SK-N-MC (cell line): Measurements from ENCODE around the gene PIK3R1.
A peak's percentile ranks its signal among the peaks of the same experiment; 100 is the strongest.

ENCODE experiments used
- DNase-seq: peaks from one replicate; pipeline ENCODE4 v3.0.0-alpha.2; 2011; ENCODE audit warnings: low read depth, low spot score
- H3K27ac ChIP-seq: fragments of 200-600 bp; sonication (generic); 2 replicates; pipeline ENCODE4 v1.5.1; 2016; ENCODE audit warnings: mixed run types
- H3K36me3 ChIP-seq: fragments of 200-600 bp; sonication (generic); 2 replicates; pipeline ENCODE4 v1.6.1; 2017; ENCODE audit warnings: antibody characterized with exemption, low read length, mixed read lengths; ENCODE audit not compliant: insufficient read depth
- H3K4me3 ChIP-seq: fragments of 200-600 bp; sonication (generic); 2 replicates; pipeline ENCODE4 v1.5.1; 2016
- H3K9ac ChIP-seq: fragments of 200-600 bp; sonication (generic); 2 replicates; pipeline ENCODE4 v1.8.0; 2017; ENCODE audit warnings: mixed run types, mixed read lengths; ENCODE audit not compliant: insufficient read length
- H3K9me3 ChIP-seq: fragments of 200-600 bp; sonication (generic); 2 replicates; pipeline ENCODE4 v1.6.1; 2017; ENCODE audit warnings: low read depth, mild to moderate bottlenecking, antibody characterized with exemption, low read length, moderate library complexity, mixed read lengths
- EZH2 ChIP-seq: fragments of 200-600 bp; sonication (generic); IDR thresholded peaks from one replicate; pipeline ENCODE4 v1.6.1; 2017; ENCODE audit warnings: antibody characterized with exemption
- FOXP2 ChIP-seq: optimal IDR thresholded peaks from 2 replicates; pipeline ENCODE3; 2011; ENCODE audit warnings: mild to moderate bottlenecking, moderate library complexity; ENCODE audit not compliant: insufficient read depth; ENCODE audit errors: extremely low read length, control extremely low read depth
- POLR2AphosphoS5 ChIP-seq: IDR thresholded peaks from 2 replicates; pipeline ENCODE4 v1.6.1; 2012; ENCODE audit warnings: mild to moderate bottlenecking, low read depth, low read length, borderline replicate concordance

PIK3R1 gene

DNA sequence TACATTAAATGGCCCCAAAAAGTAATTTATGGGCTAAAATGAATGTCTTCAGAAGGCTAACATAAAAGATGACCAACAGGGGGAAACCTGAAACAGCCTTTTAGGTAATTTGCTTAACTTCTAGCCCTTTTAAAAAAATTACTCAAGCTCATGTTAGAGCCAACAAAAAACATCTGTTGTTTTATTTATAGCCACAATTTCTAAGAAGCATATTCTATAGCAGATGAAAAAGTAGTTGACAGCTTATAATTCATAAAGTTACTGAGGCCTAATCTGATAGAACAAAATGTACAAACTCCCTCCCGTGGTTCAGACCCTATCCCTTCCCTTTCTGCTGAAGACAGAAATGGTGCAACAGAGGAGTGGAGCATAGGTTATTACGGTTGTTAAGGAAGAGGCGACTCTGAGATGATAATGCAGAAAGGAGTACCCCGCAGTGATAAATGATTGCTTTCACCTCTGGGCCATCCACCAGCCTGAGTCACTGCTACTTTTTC, 46.1 kb downstream of the PIK3R1 start:
- no peak overlapping the region for H3K4me3 ChIP-seq
- no peak for TF ChIP-seq POLR2AphosphoS5
- no peak for TF ChIP-seq FOXP2
- TF ChIP-seq EZH2 = no peak
- peaks cover 28% of the 10 kb centered on the region for H3K36me3 ChIP-seq
- H3K9me3 ChIP-seq = no peaks in the 10 kb centered on the region
- H3K27ac ChIP-seq = peak overlapping the region; percentile 49
- no peak for DNase-seq
- H3K9ac ChIP-seq = no peak overlapping the region

DNA sequence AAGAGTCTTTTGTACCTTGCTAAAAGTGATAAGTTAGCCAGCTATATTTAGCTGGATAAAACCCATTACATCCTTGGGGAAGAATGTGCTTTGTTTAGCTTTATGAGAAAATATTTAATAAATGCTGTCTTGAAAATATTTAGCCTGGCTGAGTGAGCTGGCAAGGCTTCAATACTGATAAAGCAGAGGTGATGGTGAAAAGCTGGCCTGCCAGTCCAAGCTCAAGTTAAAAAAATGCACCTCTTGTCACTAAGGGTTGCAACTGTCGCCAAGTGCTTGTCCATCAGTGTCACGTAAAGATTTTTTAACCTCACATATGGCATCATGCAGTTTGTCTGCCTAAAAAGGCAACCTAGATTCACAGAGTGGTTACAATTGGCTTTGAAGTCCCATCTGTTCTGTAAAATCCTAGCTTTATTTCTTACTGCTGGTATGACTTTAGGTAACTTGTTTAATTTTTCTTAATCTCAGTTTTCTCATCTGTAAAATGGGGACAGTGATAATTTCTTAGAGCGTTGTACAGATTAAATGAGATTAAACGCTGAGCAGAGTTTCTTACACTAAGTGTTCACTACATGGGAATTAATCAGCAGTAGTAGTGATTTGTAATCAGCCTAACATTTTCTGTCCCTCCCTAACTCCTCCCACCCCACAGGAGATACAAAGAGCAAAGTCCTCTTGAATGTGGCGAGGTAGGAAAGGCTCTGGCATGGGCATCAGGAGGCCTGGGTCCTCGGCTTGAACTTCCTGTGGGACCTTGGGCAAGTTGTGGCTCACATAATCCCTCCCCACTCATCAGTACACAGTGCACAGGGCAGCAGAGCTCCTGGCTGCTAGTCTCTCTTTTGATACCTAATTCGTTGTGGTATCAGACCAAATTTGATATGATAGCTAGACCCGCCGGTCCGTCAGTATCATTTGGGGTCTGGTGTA, 48.7 kb downstream of the PIK3R1 start:
- TF ChIP-seq FOXP2 (no peak), POLR2AphosphoS5 (no peak), EZH2 (no peak)
- Histone ChIP-seq H3K9me3 (no peaks in the 10 kb centered on the region), H3K9ac (no peak overlapping the region), H3K4me3 (no peak overlapping the region), H3K27ac (peak overlapping the region; percentile 28; the same call in 1 of the 2 replicates), H3K36me3 (peaks cover 22% of the 10 kb centered on the region)
- no peak for DNase-seq

- no peak overlapping the region for H3K9ac ChIP-seq
- no peak overlapping the region for H3K4me3 ChIP-seq
- no peak for DNase-seq
- no peaks in the 10 kb centered on the region for H3K9me3 ChIP-seq
- H3K27ac ChIP-seq = peak overlapping the region; percentile 87; the same call in 1 of the 2 replicates
- H3K36me3 ChIP-seq = peaks cover 22% of the 10 kb centered on the region
- TF ChIP-seq EZH2 (no peak), FOXP2 (no peak), POLR2AphosphoS5 (no peak)
These were observed 49.8 kb downstream of the PIK3R1 start for GRCh38 chr5:68265347-68265746.

- Histone ChIP-seq H3K4me3 (no peak overlapping the region), H3K9me3 (no peaks in the 10 kb centered on the region), H3K9ac (no peak overlapping the region), H3K27ac (peak overlapping the region; percentile 87), H3K36me3 (peaks cover 22% of the 10 kb centered on the region)
- DNase-seq = no peak
- TF ChIP-seq POLR2AphosphoS5 (no peak), FOXP2 (no peak), EZH2 (no peak)
These were observed 50.4 kb downstream of the PIK3R1 start for GRCh38 chr5:68265822-68266395.

- Histone ChIP-seq H3K4me3 (no peak overlapping the region), H3K27ac (peak overlapping the region; percentile 87), H3K36me3 (peaks cover 22% of the 10 kb centered on the region), H3K9ac (no peak overlapping the region), H3K9me3 (no peaks in the 10 kb centered on the region)
- no peak for DNase-seq
- TF ChIP-seq FOXP2 (no peak), EZH2 (no peak), POLR2AphosphoS5 (no peak)
These were observed 50.9 kb downstream of the PIK3R1 start for GRCh38 chr5:68266457-68266856.

DNA sequence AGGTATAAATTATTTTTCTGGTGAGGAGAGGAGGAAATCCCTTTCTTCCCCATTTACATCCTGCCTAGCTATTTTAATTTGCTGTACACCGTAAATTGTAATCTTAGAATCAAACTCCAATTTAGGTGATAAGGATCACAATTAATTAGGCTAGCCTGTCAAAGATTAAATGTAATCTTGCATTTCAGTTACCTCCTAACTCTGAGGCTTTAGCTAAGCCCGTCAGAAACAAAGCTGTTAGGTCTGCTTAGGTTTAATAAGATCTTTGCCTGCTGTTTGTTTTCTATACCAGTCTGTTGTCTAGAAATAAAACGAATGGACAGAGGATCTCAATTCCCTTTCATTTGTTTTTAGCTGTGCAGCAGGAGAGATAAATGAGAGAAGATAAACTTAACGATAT, 51.5 kb downstream of the PIK3R1 start:
- peak overlapping the region; percentile 87 for H3K27ac ChIP-seq
- peak overlapping the region; percentile 49 for H3K4me3 ChIP-seq
- DNase-seq = no peak
- peaks cover 19% of the 10 kb centered on the region for H3K36me3 ChIP-seq
- TF ChIP-seq EZH2 (no peak), POLR2AphosphoS5 (no peak), FOXP2 (no peak)
- H3K9me3 ChIP-seq = no peaks in the 10 kb centered on the region
- peak overlapping the region; percentile 66 for H3K9ac ChIP-seq

DNA sequence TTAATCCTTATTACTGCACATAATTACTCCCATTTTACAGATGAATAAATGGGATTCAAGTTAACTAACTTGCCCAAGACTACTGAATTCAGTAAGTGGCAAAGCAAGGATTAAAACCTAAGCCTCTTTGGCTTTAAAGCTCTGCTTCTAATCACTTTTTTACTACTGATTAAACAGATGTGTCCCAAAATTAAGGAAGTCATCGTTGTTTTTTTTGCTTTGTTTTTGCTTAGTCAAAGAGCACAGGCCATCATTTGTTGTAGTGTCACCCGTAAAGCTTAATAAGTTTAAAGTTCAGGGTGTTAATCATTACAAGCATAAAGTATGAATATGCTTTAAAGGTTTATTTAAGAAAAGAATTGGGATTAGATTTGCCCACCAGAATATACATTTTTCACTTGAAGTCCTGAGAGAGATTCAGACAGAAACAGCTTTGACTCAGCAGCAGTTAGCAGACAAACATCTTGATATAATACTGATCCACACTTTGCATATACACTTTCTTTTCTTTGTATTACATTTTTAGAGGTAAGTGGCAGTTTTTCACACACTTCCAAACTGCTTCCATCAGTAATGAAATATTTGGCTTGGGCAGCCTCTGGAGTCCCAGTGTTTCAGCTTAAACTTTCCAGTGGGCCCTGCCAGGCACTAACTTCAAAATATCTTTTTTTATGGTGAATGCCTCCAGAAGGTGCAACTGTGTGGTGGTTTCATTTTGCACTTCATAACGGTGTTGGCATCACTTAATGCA, 52.7 kb downstream of the PIK3R1 start:
- H3K27ac ChIP-seq = peak overlapping the region; percentile 87
- DNase-seq = no peak

GRCh38 chr5:68268852-68269130, 53.2 kb downstream of the PIK3R1 start:
- H3K36me3 ChIP-seq = peaks cover 19% of the 10 kb centered on the region
- peak overlapping the region; percentile 35 for H3K9ac ChIP-seq
- peak overlapping the region; percentile 87 for H3K27ac ChIP-seq
- H3K4me3 ChIP-seq = no peak overlapping the region
- H3K9me3 ChIP-seq = no peaks in the 10 kb centered on the region
- no peak for DNase-seq
- TF ChIP-seq FOXP2 = no peak
- no peak for TF ChIP-seq EZH2
- TF ChIP-seq POLR2AphosphoS5 = no peak

More for the DNA sequence above, 52.7 kb downstream of the PIK3R1 start:
- Histone ChIP-seq H3K9me3 (no peaks in the 10 kb centered on the region), H3K36me3 (peaks cover 19% of the 10 kb centered on the region), H3K9ac (peak overlapping the region; percentile 66), H3K4me3 (0 out of 2 replicates have a peak overlapping the region, but pooled peaks have one; percentile 1)
- TF ChIP-seq FOXP2 = no peak
- TF ChIP-seq POLR2AphosphoS5 = no peak
